ENCODE data around the gene BCAT1.
"Not testable (repeated sequence)": the region's sequence is repeated elsewhere in the genome, so short reads cannot be mapped to it uniquely, and the experiment has no call there.

BCAT1 gene

DNA sequence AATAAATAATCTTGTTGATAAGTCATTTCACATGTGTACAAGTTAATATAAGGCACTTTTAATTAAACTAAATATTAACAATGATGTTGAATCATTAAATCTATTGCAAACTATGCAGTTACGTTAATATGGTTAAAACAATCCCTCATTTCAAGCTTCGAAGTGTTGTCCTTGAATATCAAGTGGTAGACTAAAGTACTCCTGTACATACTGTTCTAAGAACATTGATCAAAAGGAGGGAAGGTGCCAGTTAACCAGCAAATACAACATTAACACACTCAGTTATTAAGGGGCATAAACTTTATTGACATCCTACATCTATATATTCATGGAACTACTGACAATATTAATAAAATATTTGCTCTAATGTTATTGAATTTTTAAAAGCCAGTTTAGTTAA, 8.7 kb downstream of the BCAT1 start:
- Mint-ChIP-seq H3K36me3 (ENCODE audit: low read depth) (peaks cover 24% of the 10 kb centered on the region), H3K27ac (no peak overlapping the region), H3K27me3 (ENCODE audit: low read depth) (no peaks in the 10 kb centered on the region), H3K9me3 (no peaks in the 10 kb centered on the region), H3K4me3 (no peak overlapping the region), H3K4me1 (peaks cover 30% of the 10 kb centered on the region)
- TF ChIP-seq, protein P1, sequence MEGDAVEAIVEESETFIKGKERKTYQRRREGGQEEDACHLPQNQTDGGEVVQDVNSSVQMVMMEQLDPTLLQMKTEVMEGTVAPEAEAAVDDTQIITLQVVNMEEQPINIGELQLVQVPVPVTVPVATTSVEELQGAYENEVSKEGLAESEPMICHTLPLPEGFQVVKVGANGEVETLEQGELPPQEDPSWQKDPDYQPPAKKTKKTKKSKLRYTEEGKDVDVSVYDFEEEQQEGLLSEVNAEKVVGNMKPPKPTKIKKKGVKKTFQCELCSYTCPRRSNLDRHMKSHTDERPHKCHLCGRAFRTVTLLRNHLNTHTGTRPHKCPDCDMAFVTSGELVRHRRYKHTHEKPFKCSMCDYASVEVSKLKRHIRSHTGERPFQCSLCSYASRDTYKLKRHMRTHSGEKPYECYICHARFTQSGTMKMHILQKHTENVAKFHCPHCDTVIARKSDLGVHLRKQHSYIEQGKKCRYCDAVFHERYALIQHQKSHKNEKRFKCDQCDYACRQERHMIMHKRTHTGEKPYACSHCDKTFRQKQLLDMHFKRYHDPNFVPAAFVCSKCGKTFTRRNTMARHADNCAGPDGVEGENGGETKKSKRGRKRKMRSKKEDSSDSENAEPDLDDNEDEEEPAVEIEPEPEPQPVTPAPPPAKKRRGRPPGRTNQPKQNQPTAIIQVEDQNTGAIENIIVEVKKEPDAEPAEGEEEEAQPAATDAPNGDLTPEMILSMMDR (IDR thresholded peaks at IDR 0.05; ENCODE audit: unreplicated experiment in 3 of 3), result no peak

DNA sequence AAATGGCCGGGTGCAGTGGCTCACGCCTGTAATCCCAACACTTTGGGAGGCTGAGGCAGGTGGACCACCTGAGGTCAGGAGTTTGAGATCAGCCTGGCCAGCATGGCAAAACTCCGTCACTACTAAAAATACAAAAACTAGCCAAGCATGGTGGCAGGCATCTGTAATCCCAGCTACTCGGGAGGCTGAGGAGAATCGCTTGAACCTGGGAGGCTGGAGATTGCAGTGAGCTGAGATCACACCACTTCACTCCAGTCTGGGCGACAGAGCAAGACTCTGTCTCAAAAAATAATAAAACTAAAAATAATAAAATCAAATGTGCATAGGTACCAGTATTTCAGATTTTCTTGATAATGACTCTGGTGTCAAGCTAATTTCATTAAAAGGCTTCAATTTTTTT, 9.3 kb downstream of the BCAT1 start:
- H3K4me3 Mint-ChIP-seq; H3K9me3 Mint-ChIP-seq; H3K27me3 Mint-ChIP-seq (ENCODE audit: low read depth); H3K27ac Mint-ChIP-seq: not testable (repeated sequence)
- peaks cover 25% of the 10 kb centered on the region for H3K4me1 Mint-ChIP-seq
- peaks cover 20% of the 10 kb centered on the region for H3K36me3 Mint-ChIP-seq (ENCODE audit: low read depth)

DNA sequence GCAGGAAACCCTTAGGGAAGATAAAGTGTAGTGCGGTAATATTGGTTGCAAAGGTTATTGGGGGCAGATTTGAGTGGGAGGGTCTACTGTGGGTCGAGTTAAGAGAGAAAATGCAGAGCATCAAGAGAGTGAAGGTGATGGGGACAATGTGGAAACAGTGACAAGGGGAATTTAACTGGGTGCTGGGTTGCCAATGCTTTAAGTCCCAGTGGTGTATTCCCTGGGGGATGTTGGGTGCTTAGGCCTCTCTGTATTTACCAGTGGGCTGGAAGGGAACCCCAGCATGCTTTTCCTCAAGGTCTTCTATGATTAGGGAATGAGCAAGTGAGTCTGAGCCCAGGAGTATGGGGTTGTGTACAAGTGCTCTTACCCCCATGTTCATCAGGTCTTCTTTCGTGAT, 10.6 kb downstream of the BCAT1 start:
- H3K4me1 Mint-ChIP-seq, result peaks cover 18% of the 10 kb centered on the region

DNA sequence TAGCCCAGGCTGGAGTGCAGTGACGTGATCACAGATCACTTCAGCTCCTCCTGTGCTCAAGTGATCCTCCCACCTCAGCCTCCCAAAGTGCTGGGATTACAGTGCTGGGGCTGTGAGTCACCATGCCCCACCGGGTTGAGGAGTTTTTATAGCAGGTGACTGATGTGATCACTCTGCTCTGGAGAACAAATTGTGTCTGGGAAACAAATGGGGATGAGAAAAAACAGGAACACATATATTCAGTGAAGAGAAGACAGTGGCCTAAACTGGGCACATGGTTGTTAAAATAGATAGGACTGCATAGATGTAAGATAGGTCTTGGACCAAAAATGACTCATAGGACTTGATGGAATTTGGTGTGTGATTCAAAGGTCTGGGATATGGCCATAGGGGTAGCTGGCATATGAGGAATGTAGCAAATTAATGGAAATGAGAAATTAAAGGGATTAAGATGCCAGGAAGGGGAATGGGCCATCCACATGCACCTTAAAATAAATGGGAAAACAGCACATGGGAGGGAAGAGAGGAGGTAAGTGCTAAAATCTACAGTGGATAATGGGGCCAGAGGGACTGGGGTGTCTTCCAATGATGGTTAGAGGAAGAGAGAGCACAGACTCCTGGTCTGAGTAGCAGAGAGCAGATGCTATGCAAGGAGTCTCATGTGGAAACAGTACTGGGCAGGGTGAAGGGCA, 11.2 kb downstream of the BCAT1 start:
- TF ChIP-seq, protein P1 (IDR thresholded peaks at IDR 0.05; ENCODE audit: unreplicated experiment in 3 of 3), result no peak
- no peaks in the 10 kb centered on the region for H3K27me3 Mint-ChIP-seq (ENCODE audit: low read depth)
- no peak overlapping the region for H3K4me3 Mint-ChIP-seq
- H3K36me3 Mint-ChIP-seq (ENCODE audit: low read depth), result peaks cover 18% of the 10 kb centered on the region
- no peak overlapping the region for H3K27ac Mint-ChIP-seq
- peaks cover 15% of the 10 kb centered on the region for H3K4me1 Mint-ChIP-seq
- no peaks in the 10 kb centered on the region for H3K9me3 Mint-ChIP-seq

More for the DNA sequence above, 10.6 kb downstream of the BCAT1 start:
- no peaks in the 10 kb centered on the region for H3K27me3 Mint-ChIP-seq (ENCODE audit: low read depth)
- TF ChIP-seq, protein P1 (IDR thresholded peaks at IDR 0.05; ENCODE audit: unreplicated experiment in 3 of 3), result no peak
- H3K9me3 Mint-ChIP-seq, result no peaks in the 10 kb centered on the region
- no peak overlapping the region for H3K27ac Mint-ChIP-seq
- H3K36me3 Mint-ChIP-seq (ENCODE audit: low read depth), result peaks cover 22% of the 10 kb centered on the region
- no peak overlapping the region for H3K4me3 Mint-ChIP-seq

DNA sequence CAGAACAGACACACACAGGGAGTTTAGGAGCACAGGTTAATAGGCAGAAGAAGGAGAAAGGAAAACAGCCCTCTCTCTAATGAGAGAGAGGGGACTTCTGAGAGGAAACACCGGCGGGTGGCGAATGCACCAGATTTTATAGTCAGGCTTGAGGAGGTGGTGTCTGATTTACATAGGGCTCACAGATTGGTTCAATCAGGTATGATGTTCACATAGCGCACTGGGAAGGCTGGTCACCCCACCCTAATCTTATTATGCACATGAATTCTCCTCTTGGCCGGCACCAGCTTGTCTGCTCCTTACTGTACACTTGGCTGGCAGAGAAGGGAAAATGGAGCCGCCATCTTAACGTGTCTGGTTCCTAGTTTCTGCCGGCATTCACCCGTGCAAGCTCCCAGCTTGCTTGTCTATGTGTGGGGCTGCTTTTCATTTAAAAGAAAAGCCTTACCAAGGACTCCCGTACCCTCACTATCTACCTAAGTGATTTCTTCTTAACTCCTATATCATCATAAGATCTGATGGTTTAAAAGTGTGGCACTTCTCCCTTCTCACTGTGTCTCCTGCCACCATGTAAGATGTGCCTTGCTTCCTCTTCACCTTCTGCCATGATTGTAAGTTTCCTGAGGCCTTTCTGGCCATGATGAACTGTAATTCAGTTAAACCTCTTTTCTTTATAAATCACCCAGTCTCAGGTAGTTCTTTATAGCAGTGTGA, 15.1 kb downstream of the BCAT1 start:
- Mint-ChIP-seq H3K27ac (no peak overlapping the region), H3K36me3 (ENCODE audit: low read depth) (peaks cover 39% of the 10 kb centered on the region), H3K4me3 (no peak overlapping the region), H3K9me3 (peaks cover 6% of the 10 kb centered on the region), H3K27me3 (ENCODE audit: low read depth) (no peaks in the 10 kb centered on the region), H3K4me1 (no peaks in the 10 kb centered on the region)
- TF ChIP-seq, protein P1 (IDR thresholded peaks at IDR 0.05; ENCODE audit: unreplicated experiment in 3 of 3), result no peak

DNA sequence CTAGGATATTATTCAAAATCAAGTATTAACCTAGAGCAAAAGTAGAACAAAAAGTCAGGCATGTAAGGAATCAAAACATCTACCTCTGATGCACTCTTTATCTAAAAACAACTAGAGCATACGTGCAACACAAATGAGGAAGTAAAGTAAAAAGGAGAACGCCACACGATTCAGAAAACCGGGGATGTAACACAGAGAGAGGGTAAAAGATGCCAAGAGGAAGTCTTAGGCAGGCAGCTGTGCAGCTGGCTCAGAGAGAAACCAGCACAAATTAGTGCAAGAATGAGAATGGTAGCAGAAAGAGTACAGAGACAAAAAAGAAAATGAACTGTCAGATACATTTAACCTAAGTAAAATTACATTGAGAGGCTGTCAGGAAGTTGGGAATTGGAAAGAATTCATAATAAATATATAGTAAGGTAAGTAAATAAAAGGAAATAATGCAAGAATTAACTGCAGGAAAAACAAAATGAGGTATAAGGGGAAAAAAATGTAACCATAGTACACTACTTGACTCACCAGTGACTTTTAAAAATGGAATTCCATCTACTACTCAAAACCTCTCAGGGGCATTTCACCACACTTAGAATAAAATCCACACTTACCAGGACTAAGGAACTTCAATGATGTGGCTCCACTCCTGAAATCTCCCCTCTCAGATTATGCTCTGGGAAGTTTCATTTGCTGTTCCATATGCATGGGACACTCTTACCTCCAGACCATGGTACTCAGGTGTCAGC, 17.1 kb downstream of the BCAT1 start:
- TF ChIP-seq, protein P1 (IDR thresholded peaks at IDR 0.05; ENCODE audit: unreplicated experiment in 3 of 3), result no peak
- Mint-ChIP-seq H3K36me3 (ENCODE audit: low read depth) (peaks cover 56% of the 10 kb centered on the region), H3K27ac (no peak overlapping the region), H3K9me3 (peaks cover 9% of the 10 kb centered on the region), H3K27me3 (ENCODE audit: low read depth) (no peaks in the 10 kb centered on the region), H3K4me3 (no peak overlapping the region), H3K4me1 (no peaks in the 10 kb centered on the region)
